ENCODE measurements around the gene TGFB1.
"Not testable (repeated sequence)": the region's sequence is repeated elsewhere in the genome, so short reads cannot be mapped to it uniquely, and the experiment has no call there.

The TGFB1 gene

GRCh38 chr19:41353466-41354342 lies at the start of gene TGFB1:
TSS of gene TGFB1 (minus strand) at chr19:41353922. CDS start at chr19:41353044, 878 bp downstream.
- no peak for DNase-seq

GRCh38 chr19:41402010-41402409 lies 48.3 kb upstream of the TGFB1 start:
- DNase-seq: no peak

GRCh38 chr19:41401483-41401882 lies 47.8 kb upstream of the TGFB1 start:
- no peak for DNase-seq

- DNase-seq: no peak
Observed at GRCh38 chr19:41399525-41399924, 45.8 kb upstream of the TGFB1 start.

- no peak for DNase-seq
Observed at GRCh38 chr19:41399091-41399490, 45.4 kb upstream of the TGFB1 start.

- no peak for DNase-seq
Observed at GRCh38 chr19:41398598-41398997, 44.9 kb upstream of the TGFB1 start.

GRCh38 chr19:41398050-41398418 lies 44.3 kb upstream of the TGFB1 start:
- no peak for DNase-seq

- DNase-seq: peak; percentile 100
Observed at GRCh38 chr19:41397086-41398049, 43.6 kb upstream of the TGFB1 start, which contains the start of the genes BCKDHA and EXOSC5. TSS of gene BCKDHA (plus strand) at chr19:41397818. CDS start at chr19:41397828, 10 bp downstream. TSS of gene EXOSC5 (minus strand) at chr19:41397359. CDS start at chr19:41397328, 31 bp downstream.

GRCh38 chr19:41395355-41395754 lies 41.6 kb upstream of the TGFB1 start:
- no peak for DNase-seq

GRCh38 chr19:41392775-41393174 lies 39.1 kb upstream of the TGFB1 start:
- DNase-seq: no peak

- no peak for DNase-seq
Observed at GRCh38 chr19:41391618-41392017, 37.9 kb upstream of the TGFB1 start.

GRCh38 chr19:41386442-41386841 lies 32.7 kb upstream of the TGFB1 start:
- DNase-seq: no peak

- no peak for DNase-seq
Observed at GRCh38 chr19:41384351-41384750, 30.6 kb upstream of the TGFB1 start.

GRCh38 chr19:41381536-41381935 lies 27.8 kb upstream of the TGFB1 start:
- DNase-seq: not testable (repeated sequence)

GRCh38 chr19:41377977-41378709 lies 24.4 kb upstream of the TGFB1 start:
- DNase-seq: no peak

GRCh38 chr19:41376998-41377365 lies 23.3 kb upstream of the TGFB1 start:
- no peak for DNase-seq

- DNase-seq: no peak
Observed at GRCh38 chr19:41376241-41376997, 22.7 kb upstream of the TGFB1 start, which contains the start of gene TMEM91. TSS of gene TMEM91 (plus strand) at chr19:41376533. CDS start at chr19:41378310, 1,777 bp downstream.

- DNase-seq: peak; percentile 26 to 63
Observed at GRCh38 chr19:41373993-41374392, 20.3 kb upstream of the TGFB1 start.

GRCh38 chr19:41372501-41372900 lies 18.8 kb upstream of the TGFB1 start:
- DNase-seq: no peak

- no peak for DNase-seq
Observed at GRCh38 chr19:41371541-41371940, 17.8 kb upstream of the TGFB1 start.

- DNase-seq: not testable (repeated sequence)
Observed at GRCh38 chr19:41371119-41371518, 17.4 kb upstream of the TGFB1 start.

- no peak for DNase-seq
Observed at GRCh38 chr19:41369769-41370168, 16.0 kb upstream of the TGFB1 start.

All from NCI-H187 (cell line).